ENCODE measurements around the gene FMO5. TPM values are rescaled to one million over a fixed set of nuclear protein-coding genes. Genes with fewer than 3 reads are reported as not detected.

FMO5 gene, protein sequence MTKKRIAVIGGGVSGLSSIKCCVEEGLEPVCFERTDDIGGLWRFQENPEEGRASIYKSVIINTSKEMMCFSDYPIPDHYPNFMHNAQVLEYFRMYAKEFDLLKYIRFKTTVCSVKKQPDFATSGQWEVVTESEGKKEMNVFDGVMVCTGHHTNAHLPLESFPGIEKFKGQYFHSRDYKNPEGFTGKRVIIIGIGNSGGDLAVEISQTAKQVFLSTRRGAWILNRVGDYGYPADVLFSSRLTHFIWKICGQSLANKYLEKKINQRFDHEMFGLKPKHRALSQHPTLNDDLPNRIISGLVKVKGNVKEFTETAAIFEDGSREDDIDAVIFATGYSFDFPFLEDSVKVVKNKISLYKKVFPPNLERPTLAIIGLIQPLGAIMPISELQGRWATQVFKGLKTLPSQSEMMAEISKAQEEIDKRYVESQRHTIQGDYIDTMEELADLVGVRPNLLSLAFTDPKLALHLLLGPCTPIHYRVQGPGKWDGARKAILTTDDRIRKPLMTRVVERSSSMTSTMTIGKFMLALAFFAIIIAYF
- 0.53 and 0.73 TPM in 2 replicates for total RNA-seq

DNA sequence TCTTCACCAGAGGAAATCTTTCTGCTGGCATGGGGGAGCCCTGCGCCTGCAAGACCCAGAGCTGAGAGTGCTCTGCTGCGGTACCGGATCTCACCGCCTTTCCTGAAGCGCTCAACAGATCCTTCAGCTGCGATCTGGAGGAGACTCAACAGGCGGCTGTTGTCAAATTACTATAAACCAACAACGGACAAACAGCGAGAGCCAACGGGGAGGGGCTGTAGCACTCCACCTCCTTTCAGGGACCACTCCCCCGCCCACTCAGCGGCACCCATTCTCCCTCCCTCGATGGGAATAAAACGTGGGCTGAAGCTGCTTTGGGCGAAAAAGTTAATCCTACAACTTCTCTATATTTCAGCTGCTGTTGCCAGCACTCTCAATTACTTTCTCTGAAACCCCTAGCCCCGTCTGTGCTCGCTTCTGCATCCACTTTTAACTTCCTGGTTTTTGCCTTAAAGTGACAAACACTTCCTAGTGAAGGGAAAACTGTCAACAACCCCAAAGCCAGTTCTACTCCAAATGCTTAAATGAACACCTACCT lies at the start of gene FMO5:
Gene FMO5 (minus strand): TSS at position 147 of the 538 bp plus-strand sequence. CDS start 310 bp downstream, outside the sequence.
- no peak for DNase-seq (ENCODE audit: low read depth, low spot score)

DNA sequence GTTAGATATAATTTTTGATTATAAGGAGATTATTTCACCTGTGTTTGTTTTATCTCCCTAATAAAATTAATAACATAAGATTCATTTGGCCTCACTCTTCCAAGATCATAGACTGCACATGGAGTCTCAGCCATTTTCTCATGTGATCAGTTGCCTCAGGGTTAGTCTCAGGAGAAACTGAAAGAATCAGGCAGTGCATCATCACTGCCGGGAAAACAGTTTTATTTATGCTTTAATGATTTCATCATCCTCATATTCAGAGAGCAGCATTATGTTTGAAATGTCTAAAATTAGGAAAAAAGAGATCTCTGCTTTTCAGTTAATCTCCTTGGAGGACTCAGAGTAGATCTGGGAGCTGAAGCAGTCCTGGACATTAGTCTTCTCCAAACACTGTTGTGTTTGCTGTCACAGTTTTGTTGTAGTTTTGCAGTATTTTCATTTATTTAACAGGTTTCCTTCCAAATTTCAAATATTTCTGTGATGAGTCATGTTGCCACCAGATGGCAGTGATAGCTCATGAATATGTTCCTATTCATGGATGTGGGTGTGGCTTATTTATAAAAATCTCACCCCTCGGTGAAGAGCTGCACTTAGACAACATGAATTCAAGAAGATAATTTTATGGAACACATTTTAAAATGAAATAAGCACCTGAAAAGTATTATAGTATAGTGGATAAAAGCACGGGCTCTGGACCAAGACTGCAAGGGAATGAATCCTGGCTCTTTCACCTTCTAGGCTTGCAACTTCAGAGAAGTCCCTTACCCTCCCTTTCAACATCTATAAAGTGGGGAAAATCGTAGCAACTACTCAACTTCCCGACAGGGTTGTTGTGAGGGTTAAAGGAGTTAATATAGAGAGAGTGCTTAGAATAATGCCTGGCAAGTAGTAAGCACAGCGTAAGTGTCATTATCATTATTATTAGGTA lies 48.5 kb upstream of the FMO5 start:
- DNase-seq (ENCODE audit: low read depth, low spot score) = peak; percentile 44

DNA sequence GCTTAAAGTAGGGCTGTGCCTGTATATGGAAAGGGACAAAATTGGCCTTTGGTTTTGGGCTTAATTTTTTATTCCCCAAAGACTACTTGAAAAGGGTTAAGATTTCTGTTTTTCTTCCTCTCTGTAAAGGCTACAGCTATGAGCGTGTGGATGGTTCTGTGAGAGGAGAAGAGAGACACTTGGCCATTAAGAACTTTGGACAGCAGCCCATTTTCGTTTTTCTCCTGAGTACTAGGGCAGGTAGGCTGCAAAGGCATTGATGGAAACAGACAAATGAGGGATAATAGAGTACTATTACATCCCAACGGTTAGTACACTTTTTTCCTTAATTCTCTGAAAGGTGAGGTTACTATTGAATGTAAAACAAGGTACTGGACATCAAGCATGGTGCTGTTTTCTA lies 46.9 kb upstream of the FMO5 start:
- no peak for DNase-seq (ENCODE audit: low read depth, low spot score)

DNA sequence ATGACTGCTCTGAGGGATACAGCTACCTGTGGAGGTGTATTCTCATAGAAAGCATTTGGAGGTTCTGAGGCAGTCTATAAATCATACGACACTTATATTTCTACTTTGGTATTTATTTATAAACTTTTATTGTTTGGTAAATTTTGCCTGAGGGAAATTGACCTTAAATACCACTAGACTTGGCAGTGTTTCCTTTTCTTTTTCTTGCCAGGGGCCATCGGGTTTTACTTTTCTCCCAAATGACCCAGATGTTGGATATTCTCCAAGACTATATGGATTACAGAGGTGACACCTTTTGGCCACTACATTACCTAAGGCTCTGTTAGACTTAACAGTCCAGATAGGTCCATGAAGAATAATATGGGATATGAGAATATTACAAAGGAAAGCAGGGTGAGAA lies 45.6 kb upstream of the FMO5 start:
- DNase-seq (ENCODE audit: low read depth, low spot score) = no peak

DNA sequence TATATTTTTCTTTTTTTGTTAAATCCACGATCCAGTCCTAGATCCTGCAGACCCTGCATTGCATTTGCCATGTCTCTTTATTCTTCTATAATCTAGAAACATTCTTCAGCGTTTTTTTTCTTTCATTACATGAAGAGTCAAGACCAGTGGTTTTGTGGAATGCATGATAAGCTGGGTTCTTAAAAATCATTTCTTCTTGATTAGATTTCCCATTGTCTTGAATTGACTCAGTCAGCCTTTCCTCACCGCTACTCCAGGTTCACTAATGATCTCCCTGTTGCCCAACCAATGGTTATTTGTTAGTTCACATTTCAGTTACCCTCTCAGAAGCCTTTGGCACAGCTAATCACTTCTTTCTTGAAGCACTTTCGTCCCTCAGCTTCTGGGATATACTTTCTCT lies 42.6 kb upstream of the FMO5 start:
- no peak for DNase-seq (ENCODE audit: low read depth, low spot score)

DNA sequence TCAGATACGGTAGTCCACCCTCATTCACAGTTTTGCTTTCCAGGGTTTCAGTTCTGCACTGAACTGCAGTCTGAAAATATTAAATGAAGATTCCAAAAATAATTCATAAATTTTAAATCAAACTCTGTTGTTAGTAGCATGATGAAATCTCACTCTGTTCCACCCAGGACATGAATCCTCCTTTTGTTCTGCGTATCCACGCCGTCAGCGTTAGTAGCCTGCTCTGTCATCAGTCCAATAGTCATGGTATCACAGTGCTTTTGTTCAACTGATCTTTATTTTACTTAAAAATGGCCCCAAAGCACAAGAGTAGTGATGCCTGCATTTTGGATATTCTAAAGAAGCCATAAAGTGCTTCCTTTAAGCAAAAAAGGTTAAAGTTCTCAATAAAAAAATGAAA lies 41.2 kb upstream of the FMO5 start:
- no peak for DNase-seq (ENCODE audit: low read depth, low spot score)

DNA sequence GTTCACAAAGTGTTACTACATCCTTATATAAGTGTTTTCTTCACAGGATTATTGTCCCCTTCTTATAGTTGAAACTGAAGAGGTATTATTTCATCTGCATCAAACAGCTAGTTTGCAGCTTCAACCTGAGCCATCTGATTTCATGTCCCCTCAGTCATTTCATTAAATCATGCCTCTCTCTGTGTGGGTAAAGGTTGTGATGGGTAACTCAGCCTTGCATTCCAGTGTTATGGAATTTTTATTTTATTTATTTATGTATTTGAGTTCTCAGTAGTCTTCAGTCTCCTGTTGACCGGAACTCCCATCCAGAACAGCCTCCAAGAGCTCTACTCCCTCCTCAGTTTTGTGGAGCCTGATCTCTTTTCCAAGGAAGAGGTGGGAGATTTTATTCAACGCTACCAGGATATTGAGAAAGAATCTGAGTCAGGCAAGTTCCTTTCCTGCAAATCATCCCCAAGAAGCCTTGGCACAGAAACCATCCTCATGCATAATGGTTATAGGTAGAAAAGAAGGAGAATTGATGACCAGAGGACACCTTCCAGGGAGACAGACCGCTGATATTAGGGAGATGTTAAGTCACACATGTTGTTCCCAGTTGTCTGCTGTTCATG lies 39.1 kb upstream of the FMO5 start:
- no peak for DNase-seq (ENCODE audit: low read depth, low spot score)

DNA sequence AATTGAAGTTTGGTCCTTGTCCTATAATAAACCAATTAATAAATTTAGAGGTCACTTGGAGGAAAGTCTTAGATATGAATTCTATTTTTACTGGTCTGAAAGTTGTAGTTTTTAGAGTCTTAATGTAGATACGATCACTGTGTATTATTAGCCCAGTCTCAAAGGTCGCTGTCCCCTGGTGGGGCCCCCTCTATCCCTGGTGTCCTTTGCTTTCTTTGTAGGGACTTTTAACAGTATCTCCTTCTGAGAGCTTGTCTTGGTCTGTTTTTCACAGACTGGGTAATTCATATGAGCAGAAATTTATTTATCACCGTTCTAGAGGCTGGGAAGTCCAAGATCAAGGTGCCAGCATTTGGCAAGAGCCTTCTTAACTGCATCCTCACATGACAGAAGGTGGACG lies 35.8 kb upstream of the FMO5 start:
- no peak for DNase-seq (ENCODE audit: low read depth, low spot score)

DNA sequence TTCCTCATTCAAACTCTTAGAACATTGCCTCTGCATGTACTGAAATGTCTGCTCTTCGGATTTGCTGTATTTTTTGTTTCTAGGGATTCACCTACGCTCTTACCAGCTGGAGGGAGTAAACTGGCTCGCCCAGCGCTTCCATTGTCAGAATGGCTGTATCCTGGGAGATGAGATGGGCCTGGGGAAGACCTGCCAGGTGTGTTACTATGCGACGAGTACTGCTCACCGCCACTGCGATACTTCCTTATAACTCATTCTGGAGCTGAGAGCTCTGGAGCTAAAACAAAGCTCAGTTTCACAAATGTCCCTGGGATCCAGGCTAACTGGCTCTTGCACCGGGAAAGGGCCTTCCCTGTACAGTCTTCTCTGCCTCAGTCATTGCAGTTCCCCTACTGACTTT lies 27.4 kb upstream of the FMO5 start:
- DNase-seq (ENCODE audit: low read depth, low spot score) = no peak

DNA sequence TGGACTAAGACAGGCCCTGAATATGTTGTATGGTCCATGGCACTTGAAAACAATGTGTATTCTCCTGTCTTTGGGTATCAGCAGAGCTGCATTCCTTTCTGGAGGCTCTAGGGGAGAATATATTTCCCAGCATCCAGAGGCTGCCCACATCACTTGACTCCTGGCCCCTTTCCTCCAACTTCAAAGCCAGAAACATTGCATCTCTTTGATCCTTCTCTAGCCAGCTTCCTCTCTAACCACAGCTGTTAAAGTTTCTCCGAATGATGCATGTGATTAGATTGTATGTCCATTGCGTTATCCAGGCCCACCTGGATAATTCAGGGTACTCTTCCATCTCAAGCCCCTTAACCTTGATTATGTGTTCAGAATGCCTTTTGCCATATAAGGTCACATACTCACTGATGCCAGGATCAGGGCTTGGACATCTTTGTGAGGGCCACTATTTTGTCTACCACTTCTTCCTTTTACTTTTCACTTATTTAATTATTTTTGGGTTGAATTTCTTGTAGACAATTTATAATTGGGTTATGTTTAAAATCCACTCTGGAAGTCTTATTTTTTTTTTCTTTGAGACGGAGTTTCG lies 22.6 kb upstream of the FMO5 start:
- no peak for DNase-seq (ENCODE audit: low read depth, low spot score)

DNA sequence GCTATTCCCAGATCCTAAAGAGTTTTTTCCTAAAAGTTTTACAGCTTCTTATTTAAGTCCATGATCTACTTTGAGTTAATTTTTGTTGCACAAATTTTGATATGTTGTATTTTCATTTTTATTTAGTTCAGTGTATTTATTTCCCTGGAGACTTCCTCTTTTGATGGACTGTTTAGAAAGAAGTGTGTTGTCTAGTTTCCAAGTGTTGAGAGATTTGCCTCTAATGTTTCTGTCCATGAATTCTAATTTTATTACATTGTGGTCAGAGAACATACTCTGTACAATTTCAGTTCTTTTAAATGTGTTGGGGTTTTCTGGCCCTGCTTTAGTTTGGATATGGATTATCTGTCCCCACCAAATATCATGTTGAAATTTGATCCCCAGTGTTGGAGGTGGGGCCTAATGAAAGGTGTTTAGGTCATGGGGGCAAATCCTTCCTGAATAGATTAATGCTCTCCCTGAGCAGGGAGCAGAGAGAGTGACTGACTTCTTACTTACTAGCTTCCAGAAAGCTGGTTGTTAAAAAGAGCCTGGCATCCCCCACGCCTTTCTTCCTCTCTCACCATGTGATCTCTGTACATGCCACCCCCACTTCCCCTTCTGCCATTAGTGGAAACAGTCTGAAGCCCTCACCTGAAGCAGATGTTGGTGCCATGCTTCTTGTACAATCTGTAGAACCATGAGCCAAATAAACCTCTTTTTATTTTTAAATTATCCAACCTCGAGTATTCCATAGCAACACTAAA lies 21.9 kb upstream of the FMO5 start:
- DNase-seq (ENCODE audit: low read depth, low spot score) = no peak

DNA sequence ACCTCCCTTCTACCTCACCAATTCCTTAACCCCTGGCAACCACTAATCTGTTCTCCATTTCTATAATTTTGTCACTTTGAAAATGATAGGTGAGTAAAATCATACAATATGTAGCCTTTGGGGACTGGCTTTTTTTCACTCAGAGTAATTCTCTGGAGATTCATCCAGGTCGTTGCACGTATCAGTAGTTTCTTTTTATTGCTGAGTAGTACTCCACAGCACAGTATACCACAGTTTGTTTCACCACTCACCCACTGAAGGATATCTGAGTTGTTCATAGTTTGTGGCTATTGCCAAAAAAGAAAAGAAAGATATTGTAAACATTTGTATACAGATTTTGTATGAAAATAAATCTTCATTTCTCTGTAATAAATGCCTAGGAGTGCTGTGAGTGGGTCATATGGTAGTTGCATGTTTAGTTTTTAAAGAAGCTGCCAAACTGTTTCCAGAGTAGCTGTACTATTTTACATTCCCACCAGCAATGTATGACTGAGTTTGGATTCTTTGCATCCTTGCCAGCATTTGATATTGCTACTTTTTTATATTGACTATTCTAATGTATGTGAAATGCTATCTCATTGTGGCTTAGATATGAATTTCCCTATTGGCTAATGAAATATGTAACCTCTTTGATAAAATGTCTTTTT lies 21.0 kb upstream of the FMO5 start:
- no peak for DNase-seq (ENCODE audit: low read depth, low spot score)

DNA sequence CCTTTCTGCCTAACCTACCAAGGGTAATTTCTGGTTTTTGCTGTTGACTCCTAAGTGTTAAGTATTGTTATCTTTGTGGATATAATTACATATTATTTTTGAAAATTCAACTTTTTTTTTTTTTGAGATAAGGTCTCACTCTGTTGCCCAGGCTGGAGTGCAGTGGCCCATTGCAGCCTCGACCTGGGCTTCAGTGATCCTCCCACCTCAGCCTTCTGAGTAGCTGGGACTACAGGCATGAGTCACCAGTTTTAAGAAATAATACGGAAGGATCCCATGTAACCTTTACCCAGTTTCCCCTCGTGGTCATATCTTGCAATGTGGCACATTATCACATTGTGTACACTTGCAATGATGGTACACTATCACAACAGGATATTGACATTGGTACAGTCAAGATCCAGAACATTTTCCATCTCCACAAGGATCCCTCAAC lies 20.5 kb upstream of the FMO5 start:
- DNase-seq (ENCODE audit: low read depth, low spot score) = no peak

DNA sequence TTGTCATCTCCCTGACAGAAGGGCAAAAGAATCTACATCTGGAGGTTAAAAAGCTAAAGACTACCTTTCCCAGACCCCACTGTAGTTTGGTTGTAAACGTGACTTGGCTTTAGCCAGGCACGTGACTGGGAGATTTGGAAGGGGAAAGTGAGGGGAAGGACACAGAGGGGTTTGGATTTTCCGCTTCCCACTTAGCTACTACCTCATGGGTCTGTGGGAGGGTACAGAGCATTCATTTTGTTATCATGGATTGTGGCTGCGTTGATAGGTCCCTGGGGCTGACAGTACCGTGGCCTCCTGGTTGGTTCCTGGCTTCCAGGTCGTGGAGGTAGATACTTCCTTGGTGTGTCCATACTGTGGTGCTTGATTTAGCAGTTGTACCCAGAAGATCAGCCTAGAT lies 20.0 kb upstream of the FMO5 start:
- DNase-seq (ENCODE audit: low read depth, low spot score) = no peak

DNA sequence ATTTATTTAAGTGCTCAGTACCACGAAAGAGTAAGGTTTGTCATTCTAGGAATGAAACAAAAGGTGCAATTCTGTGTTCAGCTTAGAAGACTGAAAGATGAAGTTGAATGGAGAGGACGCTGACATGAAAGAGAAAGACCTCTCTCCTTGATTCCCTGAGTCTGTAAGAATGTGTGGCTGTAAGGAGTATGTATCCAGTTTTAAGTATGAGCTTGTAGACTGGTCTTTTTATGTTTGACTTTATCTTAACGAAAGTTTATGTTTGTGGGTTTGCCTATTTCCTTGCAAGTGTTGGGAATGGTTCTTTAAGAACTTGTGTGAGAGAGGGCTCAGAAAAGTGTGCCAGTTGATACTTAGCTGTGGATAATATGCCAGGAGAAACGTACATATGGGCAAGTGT lies 18.7 kb upstream of the FMO5 start:
- no peak for DNase-seq (ENCODE audit: low read depth, low spot score)

DNA sequence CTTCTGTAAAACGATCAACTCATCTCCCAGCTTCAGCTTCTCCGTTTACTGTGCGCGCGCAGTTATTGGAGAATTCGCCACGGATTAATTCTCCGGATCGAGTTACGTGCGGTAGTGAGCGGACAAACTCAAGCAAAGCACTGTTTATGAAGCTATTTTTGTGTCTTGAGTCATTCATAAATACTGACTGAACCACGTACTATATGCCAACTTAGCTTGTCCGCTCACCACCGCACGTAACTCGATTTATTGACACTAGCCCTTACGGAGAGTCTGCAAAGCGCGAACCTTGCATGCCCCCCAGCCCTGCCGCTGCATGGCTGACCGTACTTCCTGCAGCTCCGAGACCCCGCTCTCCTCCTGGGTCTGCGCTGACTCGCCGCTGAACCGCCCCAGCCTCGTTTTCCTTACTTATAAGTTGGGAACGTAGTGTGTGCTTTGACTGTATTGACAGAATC lies 18.1 kb upstream of the FMO5 start:
- no peak for DNase-seq (ENCODE audit: low read depth, low spot score)

DNA sequence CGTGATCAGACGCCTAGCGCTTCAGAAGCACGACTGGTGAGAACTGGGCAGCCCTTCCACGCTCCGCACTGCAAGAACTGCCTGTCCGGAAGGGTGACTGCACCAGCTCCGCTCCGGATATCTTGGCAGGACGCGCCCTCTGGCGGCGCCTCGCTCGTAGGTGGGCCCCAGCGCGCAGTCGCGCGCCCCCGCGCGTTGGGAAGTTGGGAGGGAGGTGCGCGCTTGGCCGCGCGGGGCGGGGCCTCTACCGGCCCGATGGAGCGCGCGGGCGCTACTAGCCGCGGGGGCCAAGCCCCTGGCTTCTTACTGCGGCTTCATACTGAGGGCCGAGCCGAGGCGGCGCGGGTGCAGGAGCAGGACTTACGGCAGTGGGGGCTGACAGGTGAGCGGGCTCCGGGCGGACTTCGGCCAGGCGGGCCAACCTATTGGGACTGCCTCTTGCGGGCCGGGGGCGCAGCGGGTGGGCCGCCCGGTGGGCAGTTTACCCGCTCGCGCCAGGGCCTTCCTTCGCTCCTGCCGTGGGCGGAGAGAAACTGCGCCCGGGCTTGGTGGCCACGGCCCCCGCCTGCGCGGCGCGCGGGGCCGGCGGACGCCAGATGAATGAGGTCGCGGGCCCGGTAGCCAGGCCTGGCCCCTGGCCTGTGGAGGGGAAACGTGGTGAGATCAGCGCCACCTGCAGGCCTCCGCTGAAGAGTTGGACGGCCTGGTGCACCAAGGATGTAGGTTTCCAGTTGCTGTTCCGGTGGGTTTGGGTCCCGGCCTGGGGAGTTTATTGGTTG lies 17.5 kb upstream of the FMO5 start, which contains the start of gene CHD1L:
Gene CHD1L (plus strand): TSS at position 236 of the 779 bp plus-strand sequence. CDS start 20 bp downstream, at position 256.
- peak; percentile 91 for DNase-seq (ENCODE audit: low read depth, low spot score)

DNA sequence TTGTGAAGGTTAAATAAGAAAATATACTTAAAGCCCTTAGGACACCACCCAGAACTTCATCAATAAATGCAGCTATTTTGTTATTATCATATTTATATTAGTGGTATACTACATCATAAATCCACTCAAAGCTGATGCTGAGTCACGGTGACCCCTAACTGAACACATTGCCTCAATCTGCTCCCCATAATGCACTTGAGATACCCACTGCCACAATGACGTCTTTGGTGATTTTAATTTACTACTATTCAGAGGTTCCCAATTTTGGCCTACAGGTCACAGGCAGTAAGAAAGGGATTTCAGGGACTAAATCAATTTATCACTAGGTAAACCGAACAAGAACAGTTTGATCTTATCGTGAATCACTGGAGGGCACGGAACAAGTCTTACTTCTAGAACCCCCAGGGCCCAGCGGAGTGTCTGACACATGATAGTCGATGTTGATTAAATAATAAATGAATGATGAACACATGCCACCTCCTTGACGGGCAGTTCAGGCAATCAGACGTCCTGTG lies 16.9 kb upstream of the FMO5 start:
- no peak for DNase-seq (ENCODE audit: low read depth, low spot score)
